GM23338 (cell line): Measurements from ENCODE around the gene COL9A2. TPM values are rescaled to one million over a fixed set of nuclear protein-coding genes. Genes with fewer than 3 reads are reported as not detected.

Experiments
- ATAC-seq: fragments of 200-7000 bp; cut with Tn5 transposase; 3 replicates; pipeline ENCODE4 v1.9.1; 2020
- DNase-seq: peaks from one replicate; pipeline ENCODE4 v3.0.0-alpha.2; 2015; ENCODE audit warnings: low spot score
- H2AFZ ChIP-seq: fragments of 200-600 bp; sonication (generic); 2 replicates; pipeline ENCODE4 v1.8.0; 2016; ENCODE audit warnings: antibody characterized with exemption, mild to moderate bottlenecking, moderate library complexity
- H3F3A ChIP-seq: fragments of 200-600 bp; sonication (generic); replicated peaks from 2 replicates; pipeline ENCODE4 v1.8.0; 2017; ENCODE audit warnings: antibody characterized with exemption, mixed run types, low read depth
- H3K27ac ChIP-seq: fragments of 200-600 bp; sonication (generic); 2 replicates; pipeline ENCODE4 v1.6.1; 2016; ENCODE audit warnings: low read depth
- H3K27me3 ChIP-seq: fragments of 200-600 bp; sonication (generic); 2 replicates; pipeline ENCODE4 v1.8.0; 2016; ENCODE audit warnings: mild to moderate bottlenecking, mixed run types, moderate library complexity; ENCODE audit not compliant: insufficient read depth
- H3K36me3 ChIP-seq: fragments of 200-600 bp; sonication (generic); 2 replicates; pipeline ENCODE4 v1.8.0; 2016; ENCODE audit warnings: mild to moderate bottlenecking; ENCODE audit not compliant: insufficient read depth
- H3K4me1 ChIP-seq: fragments of 200-600 bp; sonication (generic); 2 replicates; pipeline ENCODE4 v1.8.0; 2016; ENCODE audit warnings: mild to moderate bottlenecking, moderate library complexity; ENCODE audit not compliant: insufficient read depth
- H3K4me2 ChIP-seq: fragments of 200-600 bp; sonication (generic); 2 replicates; pipeline ENCODE4 v1.7.1; 2017; ENCODE audit warnings: mixed run types
- H3K4me3 ChIP-seq: fragments of 200-600 bp; sonication (generic); 2 replicates; pipeline ENCODE4 v1.6.1; 2016; ENCODE audit warnings: mixed run types
- H3K79me2 ChIP-seq: fragments of 200-600 bp; sonication (generic); replicated peaks from 2 replicates; pipeline ENCODE4 v1.8.0; 2017; ENCODE audit warnings: mild to moderate bottlenecking; ENCODE audit not compliant: insufficient read depth
- H3K9me2 ChIP-seq: fragments of 200-600 bp; sonication (generic); 2 replicates; pipeline ENCODE4 v1.8.0; 2017; ENCODE audit not compliant: insufficient read depth
- H4K20me1 ChIP-seq: fragments of 200-600 bp; sonication (generic); replicated peaks from 2 replicates; pipeline ENCODE4 v1.8.0; 2017; ENCODE audit warnings: mild to moderate bottlenecking; ENCODE audit not compliant: insufficient read depth
- H3K27ac Mint-ChIP-seq: 2 replicates; pipeline ENCODE4 v1.8.0; 2020; ENCODE audit warnings: inconsistent platforms, mild to moderate bottlenecking, moderate library complexity, mixed read lengths
- H3K27me3 Mint-ChIP-seq: 3 replicates; pipeline ENCODE4 v1.8.0; 2022; ENCODE audit warnings: low read depth, mild to moderate bottlenecking, moderate library complexity, mixed read lengths, inconsistent platforms; ENCODE audit not compliant: insufficient read depth, poor library complexity
- H3K36me3 Mint-ChIP-seq: 3 replicates; pipeline ENCODE4 v1.8.0; 2021; ENCODE audit warnings: low read depth, mild to moderate bottlenecking, inconsistent platforms, moderate library complexity, mixed read lengths
- H3K4me1 Mint-ChIP-seq: 3 replicates; pipeline ENCODE4 v1.8.0; 2020; ENCODE audit warnings: mild to moderate bottlenecking, inconsistent platforms, mixed read lengths
- H3K4me3 Mint-ChIP-seq: 3 replicates; pipeline ENCODE4 v1.8.0; 2021; ENCODE audit warnings: moderate library complexity, mild to moderate bottlenecking, inconsistent platforms, mixed read lengths
- H3K9me3 Mint-ChIP-seq: 3 replicates; pipeline ENCODE4 v1.8.0; 2020; ENCODE audit warnings: moderate library complexity, mild to moderate bottlenecking, inconsistent platforms, mixed read lengths
- CREB1 ChIP-seq: fragments of 250-450 bp; sonication (Bioruptor Pico); IDR thresholded peaks from 2 replicates; pipeline ENCODE4 v1.5.0; 2020; ENCODE audit warnings: low read depth, mild to moderate bottlenecking, moderate library complexity
- ETS1 ChIP-seq: IDR thresholded peaks from 2 replicates; pipeline ENCODE4 v1.6.1; 2016; ENCODE audit warnings: antibody characterized with exemption
- EZH2phosphoT487 ChIP-seq: fragments of 200-600 bp; sonication (generic); IDR thresholded peaks from one replicate; pipeline ENCODE4 v1.8.1; 2018; ENCODE audit warnings: antibody characterized with exemption; ENCODE audit not compliant: unreplicated experiment
- JUNB ChIP-seq: IDR thresholded peaks from one replicate; pipeline ENCODE4 v1.6.1; 2016; ENCODE audit warnings: antibody characterized with exemption; ENCODE audit not compliant: unreplicated experiment
- NANOG ChIP-seq: IDR thresholded peaks from 2 replicates; pipeline ENCODE4 v1.6.1; 2016; ENCODE audit warnings: antibody characterized with exemption, borderline replicate concordance
- POLR2AphosphoS5 ChIP-seq: IDR thresholded peaks from 2 replicates; pipeline ENCODE4 v1.6.1; 2016; ENCODE audit warnings: antibody characterized with exemption, low read depth
- ZNF331 ChIP-seq: fragments of 250-450 bp; sonication (Bioruptor Pico); IDR thresholded peaks from 2 replicates; pipeline ENCODE4 v1.5.0; 2020; ENCODE audit warnings: low read depth, mild to moderate bottlenecking, moderate library complexity
- ZNF462 ChIP-seq: fragments of 250-450 bp; sonication (Bioruptor Pico); IDR thresholded peaks from 2 replicates; pipeline ENCODE4 v1.5.0; 2020; ENCODE audit warnings: mild to moderate bottlenecking, moderate library complexity
- polyA plus RNA-seq: library from polyadenylated mRNA; unstranded; fragments of >200 nt; fragmentation: Nextera tagmentation; extraction: Ambion mirVana; gene quantifications from 2 replicates; pipeline ENCODE4 v1.2.1, GENCODE V29; 2016
- total RNA-seq: library from RNA; depleted of rRNA; stranded (reverse); fragments of >200 nt; shearing (Covaris generic); gene quantifications from 2 replicates; pipeline ENCODE4 v1.2.3, GENCODE V29; 2014

The COL9A2 gene
- total and polyA plus RNA-seq, 2 experiments from 2014 or later, result 2.6 to 2.8 TPM

- TF ChIP-seq ZNF462 (CRISPR knock-in tag) (no peak), EZH2phosphoT487 (no peak), ZNF331 (CRISPR knock-in tag) (no peak), JUNB (no peak), POLR2AphosphoS5 (no peak), ETS1 (no peak), CREB1 (CRISPR knock-in tag) (no peak), NANOG (no peak)
Observed at GRCh38 chr1:40258445-40258769, 58.7 kb downstream of the COL9A2 start (continued).

- H3K27me3 ChIP-seq, result no peaks in the 10 kb centered on the region
- H3K27me3 Mint-ChIP-seq, result peaks cover 4% of the 10 kb centered on the region
- peak within 1 kb of the TSS; percentile 97 for H3K27ac Mint-ChIP-seq
- H4K20me1 ChIP-seq, result peaks cover 4% of the 10 kb centered on the region; the same call in 1 of the 2 replicates
- H2AFZ ChIP-seq, result peak within 1 kb of the TSS; percentile 99
- H3K4me1 ChIP-seq, result peaks cover 8% of the 10 kb centered on the region; the same call in 1 of the 2 replicates
- H3F3A ChIP-seq, result no peaks in the 10 kb centered on the region; the same call in 1 of the 2 replicates
- H3K4me3 Mint-ChIP-seq, result peak within 1 kb of the TSS; percentile 93
- peak within 1 kb of the TSS; percentile 87 for H3K4me3 ChIP-seq
- ATAC-seq, result peak; percentile 97
- H3K36me3 Mint-ChIP-seq, result peaks cover 27% of the 10 kb centered on the region
- H3K9me2 ChIP-seq, result no peaks in the 10 kb centered on the region
- H3K9me3 Mint-ChIP-seq, result no peaks in the 10 kb centered on the region
- H3K36me3 ChIP-seq, result peaks cover 26% of the 10 kb centered on the region
- peaks cover 57% of the 10 kb centered on the region for H3K79me2 ChIP-seq
- peak; percentile 98 for DNase-seq
- peaks cover 4% of the 10 kb centered on the region; the same call in 1 of the 3 replicates for H3K4me1 Mint-ChIP-seq
- peak within 1 kb of the TSS; percentile 99 for H3K27ac ChIP-seq
- peak within 1 kb of the TSS; percentile 99 for H3K4me2 ChIP-seq
- TF ChIP-seq EZH2phosphoT487, result no peak
- TF ChIP-seq ZNF331 (CRISPR knock-in tag), result no peak
- TF ChIP-seq ZNF462 (CRISPR knock-in tag), result no peak
Observed at GRCh38 chr1:40257688-40258444, 59.2 kb downstream of the COL9A2 start, which contains the start of gene ZMPSTE24. TSS of gene ZMPSTE24 (plus strand) at chr1:40258236. CDS start at chr1:40258272, 36 bp downstream.
